Right lobe of liver (tissue), 6 donors: ENCODE data around the gene MUC6. TPM values are rescaled to one million over a fixed set of nuclear protein-coding genes. Genes with fewer than 3 reads are reported as not detected.

Experiments used
- ATAC-seq, 4 donors: fragments of 200-7000 bp; cut with Tn5 transposase; one replicate each; pipeline ENCODE4 v1.9.1; 2020; ENCODE audit warnings: mild to moderate bottlenecking in 4 of 4, moderate library complexity in 4 of 4
- DNase-seq, 3 donors: peaks; one replicate each; pipeline ENCODE4 v3.0.0-alpha.2; 2020
- H3K27ac ChIP-seq, 3 donors: fragments of 200-600 bp; one replicate each; pipeline ENCODE4 v1.8.0; 2022
- H3K27me3 ChIP-seq, 2 donors: fragments of 200-600 bp; one replicate each; pipeline ENCODE4 v1.8.0; 2022
- H3K36me3 ChIP-seq, 4 donors: fragments of 200-600 bp; sonication (generic) in 1 of 4; one replicate each; pipeline versions ENCODE4 v1.5.1 to v1.8.0; 2017 to 2022; ENCODE audit warnings: control low read depth in 1 of 4
- H3K4me1 ChIP-seq, 4 donors: fragments of 200-600 bp; sonication (generic) in 1 of 4; one replicate each; pipeline versions ENCODE4 v1.5.1 to v1.8.0; 2017 to 2022; ENCODE audit warnings: control low read depth in 1 of 4
- H3K4me3 ChIP-seq, 3 donors: fragments of 200-600 bp; one replicate each; pipeline ENCODE4 v1.8.0; 2022
- H3K9me3 ChIP-seq, 4 donors: fragments of 200-600 bp; sonication (generic) in 1 of 4; one replicate each; pipeline versions ENCODE4 v1.5.1 to v1.8.0; 2017 to 2022; ENCODE audit warnings: control low read depth in 1 of 4
- CTCF ChIP-seq, 4 donors: fragments of 200-600 bp in 3 of 4; fragments of 450-650 bp in 1 of 4; IDR thresholded peaks; one replicate each; pipeline versions ENCODE4 v1.5.1 to v1.8.0; 2016 to 2022; ENCODE audit warnings: antibody characterized with exemption in 4 of 4, mild to moderate bottlenecking in 2 of 4
- POLR2A ChIP-seq: fragments of 450-650 bp; IDR thresholded peaks from one replicate; pipeline ENCODE4 v1.6.1; 2017; ENCODE audit warnings: antibody characterized with exemption, mild to moderate bottlenecking
- WGBS: methylation state at CpG from one replicate; pipeline ENCODE4 v1.1.6; 2018; ENCODE audit warnings: low coverage, low lambda C conversion rate; ENCODE audit not compliant: insufficient coverage; ENCODE audit errors: missing lambda C conversion rate; 5-methylcytosine and 5-hydroxymethylcytosine counted together
- intact Hi-C, 2 donors: fragments of 100-400 bp; cut with DNase I; formaldehyde crosslinking; loops; one replicate each; pipeline versions ENCODE4 v1.11.2 to v1.14.1; 2022
- total RNA-seq, 6 experiments: library from RNA; depleted of rRNA in 2 of 6; stranded (reverse); fragments of >200 nt in 2 of 6; fragmentation: NEBNext Ultra II Directional in 3 of 6; extraction: Animal tissue kit (Norgen Biotek cat#: 25700) in 3 of 6; gene quantifications; one replicate each; pipeline versions ENCODE4 v1.1.0 to v1.2.4, GENCODE V29; 2016 to 2023
- donor health status: DM: no; HTN: yes; CAD: no.
- donor health status: DM: no; HTN: no; CAD: no.
- donor health status: DM: no; HTN: no; CAD: no.
- donor health status: DM: no; HTN: yes; CAD: no.
- donor health status: DM: no; HTN: yes; CAD: no.

MUC6 gene
- total RNA-seq, 6 experiments from 2014 or later, result 0.31 to 2.1 (median 0.72) TPM

DNA sequence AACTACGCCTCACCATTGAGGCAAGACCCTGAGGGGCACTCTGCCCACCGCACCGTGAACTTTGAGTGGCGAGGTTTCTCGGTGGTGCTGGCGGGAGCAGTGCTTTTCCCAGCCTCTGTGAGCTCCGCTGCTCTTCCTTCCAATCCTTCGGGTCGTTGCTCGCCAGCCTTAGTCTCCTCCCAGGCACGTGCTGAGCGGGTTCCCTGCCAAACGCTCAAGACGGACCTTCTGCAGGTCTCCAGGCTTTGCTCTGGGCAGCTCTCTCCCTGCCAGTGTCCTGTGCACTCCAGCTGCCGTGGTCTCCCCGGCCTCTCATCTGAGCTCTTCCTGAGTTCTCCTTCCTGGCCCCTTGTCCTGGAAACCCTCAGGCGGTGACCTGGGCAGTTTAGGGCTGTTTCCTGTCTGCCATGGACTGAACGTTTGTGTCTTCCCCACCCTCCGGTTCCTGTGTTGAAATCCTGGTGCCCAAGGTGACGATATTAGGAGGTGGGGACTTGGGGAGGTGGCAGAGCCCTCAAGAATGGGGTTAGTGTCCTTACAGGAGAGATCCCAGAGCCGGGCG is 11.2 kb upstream of the MUC6 start:
- ATAC-seq (no peak), DNase-seq (peak in 2 of 3 donors; percentile 14 to 45)
- Histone ChIP-seq H3K4me3 (no peak overlapping the region), H3K27me3 (no peaks in the 10 kb centered on the region), H3K9me3 (no peaks in the 10 kb centered on the region), H3K4me1 (no peaks in the 10 kb centered on the region), H3K36me3 (no peaks in the 10 kb centered on the region), H3K27ac (no peak overlapping the region)
- intact Hi-C loops, result no loop called here
- TF ChIP-seq CTCF (IDR thresholded peaks at IDR 0.05), result no peak
- no peak for TF ChIP-seq POLR2A
- 45% methylated on average over 9 of the region's 22 CpGs for WGBS

- TF ChIP-seq CTCF (IDR thresholded peaks at IDR 0.05) (no peak), POLR2A (no peak)
- H3K9me3 ChIP-seq, result no peaks in the 10 kb centered on the region
- no peak overlapping the region for H3K27ac ChIP-seq
- intact Hi-C loops, result no loop called here
- ATAC-seq (no peak), DNase-seq (no peak)
- no peaks in the 10 kb centered on the region for H3K27me3 ChIP-seq
- no peaks in the 10 kb centered on the region for H3K36me3 ChIP-seq
- no peak overlapping the region for H3K4me3 ChIP-seq
- WGBS, result 67% methylated on average over 6 of the region's 6 CpGs
- no peaks in the 10 kb centered on the region for H3K4me1 ChIP-seq
Observed at GRCh38 chr11:1044160-1044559, 7.6 kb upstream of the MUC6 start.

DNA sequence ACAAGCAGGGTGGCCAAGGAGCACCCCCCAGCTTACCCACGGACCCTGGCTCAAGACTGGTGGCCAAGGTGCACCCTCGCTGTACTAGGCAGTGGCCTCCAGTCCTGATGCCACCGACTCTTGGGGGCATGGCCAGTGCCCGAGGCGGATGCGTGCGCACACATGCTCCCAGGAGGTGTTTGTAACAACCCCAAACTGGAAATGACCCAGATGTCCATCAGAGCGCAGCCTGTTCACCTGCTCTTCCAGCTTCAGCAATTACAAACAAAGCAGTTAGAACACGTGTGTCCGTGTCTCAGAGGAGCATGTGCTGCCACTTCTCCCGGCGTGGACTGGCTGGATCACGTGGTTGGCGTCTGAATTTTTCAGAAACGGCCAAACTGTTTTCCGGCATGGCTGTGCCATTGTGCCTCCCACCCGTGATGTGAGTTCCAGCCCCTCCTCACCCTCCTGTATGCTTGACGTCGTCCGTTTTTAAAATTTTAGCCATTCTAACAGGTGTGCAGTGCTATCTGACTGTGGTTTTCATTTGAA is 7.1 kb upstream of the MUC6 start:
- peak in 1 of 3 donors; percentile 41 for DNase-seq
- Histone ChIP-seq H3K27ac (no peak overlapping the region), H3K9me3 (no peaks in the 10 kb centered on the region), H3K27me3 (no peaks in the 10 kb centered on the region), H3K36me3 (no peaks in the 10 kb centered on the region), H3K4me1 (no peaks in the 10 kb centered on the region), H3K4me3 (no peak overlapping the region)
- ATAC-seq, result no peak
- intact Hi-C loops, result no loop called here
- TF ChIP-seq POLR2A (no peak), CTCF (IDR thresholded peaks at IDR 0.05) (no peak)
- 64% methylated on average over 6 of the region's 20 CpGs for WGBS

GRCh38 chr11:1042626-1043562 is 6.4 kb upstream of the MUC6 start:
- Histone ChIP-seq H3K27me3 (no peaks in the 10 kb centered on the region), H3K4me3 (no peak overlapping the region), H3K4me1 (no peaks in the 10 kb centered on the region), H3K27ac (no peak overlapping the region), H3K36me3 (no peaks in the 10 kb centered on the region), H3K9me3 (no peaks in the 10 kb centered on the region)
- TF ChIP-seq POLR2A (no peak), CTCF (IDR thresholded peaks at IDR 0.05) (no peak)
- peak in 2 of 3 donors; percentile 13 to 35 for DNase-seq
- ATAC-seq, result no peak
- no CpG with 5 or more reads among the region's 26 CpGs for WGBS
- intact Hi-C loops, result no loop called here
